Stimulated activated CD4-positive, alpha-beta T cell treated with anti-CD3 and anti-CD28 coated beads, Interleukin-4, amount 100 ng/mL, for 48 hours (primary cell): ENCODE data around the gene TMEM185B.
A peak's percentile ranks its signal among the peaks of the same experiment; 100 is the strongest.

Experiments
- DNase-seq, 2 donors: peaks; one replicate each; pipeline ENCODE4 v3.0.0-alpha.2; 2020; ENCODE audit warnings: low read depth in 2 of 2

The TMEM185B gene

DNA sequence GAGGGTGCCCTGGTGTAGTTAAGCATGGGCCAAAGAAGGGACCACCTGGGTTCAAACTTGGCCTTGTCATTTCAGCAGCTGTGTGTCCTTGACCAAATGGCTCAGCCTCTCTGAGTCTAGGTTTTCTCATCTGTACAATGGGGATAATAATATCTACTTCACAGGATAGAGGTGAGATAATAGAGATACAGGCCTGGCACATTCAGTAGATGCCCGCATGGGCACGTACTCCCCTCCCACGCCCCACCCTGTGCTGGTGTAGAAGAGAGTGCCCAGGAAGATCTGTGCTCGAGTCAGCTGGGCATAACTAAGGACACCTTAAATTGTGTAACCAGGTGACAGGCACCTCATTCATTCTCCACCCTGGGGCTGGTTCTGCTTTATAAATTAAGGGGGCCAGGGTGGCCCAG, 8.4 kb upstream of the TMEM185B start:
- DNase-seq: peak; percentile 32 to 42

DNA sequence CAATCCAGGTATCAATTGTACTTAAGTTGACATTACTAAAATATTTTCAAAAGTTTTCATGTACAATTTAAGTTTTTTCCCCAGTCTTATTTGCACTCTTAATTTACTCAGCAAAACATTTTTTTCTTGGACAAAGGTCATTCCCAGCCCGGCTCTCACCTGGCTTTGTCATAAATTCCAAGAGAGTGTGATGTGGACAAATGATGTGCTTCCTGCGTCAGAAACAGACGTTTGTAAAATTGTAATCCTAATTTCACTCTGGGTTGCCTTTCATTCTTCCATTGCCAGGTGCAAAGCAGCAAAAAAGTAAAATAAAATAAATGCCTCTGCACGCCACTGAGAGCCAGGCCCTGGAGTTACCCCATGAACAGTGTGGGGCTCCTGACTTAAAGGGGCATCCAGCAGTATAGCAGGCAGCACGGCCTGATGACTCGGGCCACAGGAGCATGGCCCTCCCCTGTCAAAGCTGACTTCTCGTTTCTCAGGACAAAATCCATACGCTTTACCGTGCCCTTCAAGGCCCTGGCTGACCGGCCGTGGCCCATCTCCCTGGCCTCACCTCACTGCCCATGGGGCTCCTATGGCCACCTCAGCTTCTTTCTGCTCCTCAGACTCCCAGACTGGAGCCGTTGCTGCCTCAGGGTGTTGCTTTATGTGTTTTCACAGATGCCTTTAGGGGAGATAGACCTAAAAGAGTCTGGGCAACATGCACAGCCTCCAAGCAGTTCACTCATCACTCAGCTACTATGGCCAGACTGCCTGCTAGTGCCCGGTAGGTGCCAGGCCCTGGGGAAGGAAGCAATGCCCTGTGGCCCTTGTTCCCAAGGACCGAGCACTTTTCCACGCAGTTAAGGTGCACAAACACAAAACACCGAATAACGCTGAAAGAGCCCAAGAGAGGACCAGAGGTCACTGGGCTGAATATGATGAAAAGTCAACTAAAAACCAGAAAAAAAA, 7.6 kb upstream of the TMEM185B start:
- no peak for DNase-seq

DNA sequence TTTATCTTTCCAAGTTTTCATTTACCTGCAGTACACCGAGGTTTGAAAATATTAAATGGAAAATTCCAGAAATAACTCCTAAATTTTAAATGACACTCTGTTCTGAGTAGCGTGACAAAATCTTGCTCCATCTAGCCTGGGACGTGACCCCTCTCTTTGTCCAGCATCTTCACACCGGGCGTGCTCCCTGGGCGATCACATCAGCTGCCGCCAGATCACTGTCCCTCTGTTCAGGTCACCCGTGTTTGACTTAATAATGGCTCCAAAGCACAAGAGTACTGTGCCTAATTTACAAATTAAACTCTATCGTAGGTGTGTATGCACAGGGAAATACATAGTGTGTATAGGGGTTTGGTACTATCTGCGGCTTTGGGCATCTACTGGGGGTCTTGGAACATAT, 6.1 kb upstream of the TMEM185B start:
- no peak for DNase-seq

DNA sequence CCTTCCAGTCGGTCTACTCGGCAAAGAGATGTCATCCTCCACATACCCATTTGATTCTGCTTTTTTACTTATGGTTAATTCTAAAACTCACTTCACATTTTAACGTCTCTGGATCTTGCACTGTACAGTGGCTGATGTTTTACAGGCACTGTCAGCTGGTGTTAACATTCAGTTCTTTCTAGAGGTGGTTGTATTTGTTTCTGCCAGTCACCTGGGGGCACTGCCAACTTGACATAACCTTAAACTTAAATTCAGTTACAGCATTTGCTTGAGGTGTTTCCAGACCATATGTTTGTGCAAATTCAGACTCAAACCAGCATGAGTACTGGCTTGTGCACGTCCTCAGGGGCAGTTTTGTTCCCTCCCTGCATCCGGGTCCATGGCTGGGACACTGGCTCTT, 5.3 kb upstream of the TMEM185B start:
- DNase-seq: no peak

DNA sequence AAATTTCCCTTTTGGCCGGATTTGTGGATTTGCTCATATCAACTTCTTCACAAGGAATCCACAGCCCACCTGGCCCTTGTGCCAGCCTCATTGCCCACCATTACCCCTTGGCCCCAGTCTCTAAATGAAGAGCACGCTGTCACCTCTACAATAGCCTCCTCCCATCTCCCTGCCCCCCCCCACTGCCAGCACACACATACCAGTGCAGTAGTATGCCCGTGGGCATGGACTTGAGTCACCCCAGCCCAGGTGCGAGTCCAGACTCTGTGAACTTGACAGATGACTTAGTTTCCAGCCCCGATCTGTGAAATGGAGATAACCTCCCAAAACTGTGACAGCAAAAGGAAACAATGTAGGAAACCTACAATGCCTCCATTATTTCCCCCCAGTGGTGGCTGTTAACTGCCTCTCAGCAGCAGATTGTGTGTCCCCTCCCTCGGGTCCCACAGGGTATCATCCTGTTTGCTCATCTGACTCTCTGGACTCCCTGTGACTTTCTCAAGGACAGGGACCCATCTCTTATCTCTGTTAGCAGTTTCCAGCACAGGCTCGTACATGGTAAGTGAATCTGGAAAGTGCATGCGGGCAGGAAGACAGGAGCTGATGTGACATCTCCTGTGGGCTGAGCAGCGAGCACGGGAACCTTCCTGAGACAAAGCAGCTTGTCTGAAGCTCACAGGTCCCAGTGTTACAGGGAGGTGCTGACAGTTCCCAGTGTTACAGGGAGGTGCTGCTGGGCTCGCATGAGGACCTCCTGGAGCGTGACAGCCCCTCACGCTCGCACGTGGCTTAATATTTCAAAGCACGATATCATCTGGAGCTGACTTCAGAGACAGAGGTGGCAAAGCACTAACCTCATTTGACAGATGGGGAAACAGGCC, 4.2 kb upstream of the TMEM185B start:
- no peak for DNase-seq

DNA sequence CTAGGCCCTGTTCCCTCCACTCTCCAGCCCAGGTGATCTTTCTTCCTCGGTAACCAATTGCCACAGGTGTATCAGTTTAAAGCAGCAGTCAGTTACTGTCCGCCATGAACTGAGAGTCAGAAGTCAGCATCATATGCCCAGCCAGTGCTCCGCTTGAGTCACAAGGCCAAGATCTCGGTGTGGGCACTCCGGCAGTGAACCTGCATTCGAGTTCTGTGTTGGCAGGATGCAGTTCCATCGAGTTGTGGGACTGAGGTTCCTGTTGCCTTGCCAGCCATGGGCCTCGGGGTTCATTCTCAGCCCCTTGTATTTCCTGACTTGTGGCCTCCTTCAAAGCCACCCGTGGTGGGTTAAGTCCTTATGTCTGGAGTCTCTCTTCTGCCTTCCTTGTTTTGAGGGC, 3.1 kb upstream of the TMEM185B start:
- DNase-seq: no peak

DNA sequence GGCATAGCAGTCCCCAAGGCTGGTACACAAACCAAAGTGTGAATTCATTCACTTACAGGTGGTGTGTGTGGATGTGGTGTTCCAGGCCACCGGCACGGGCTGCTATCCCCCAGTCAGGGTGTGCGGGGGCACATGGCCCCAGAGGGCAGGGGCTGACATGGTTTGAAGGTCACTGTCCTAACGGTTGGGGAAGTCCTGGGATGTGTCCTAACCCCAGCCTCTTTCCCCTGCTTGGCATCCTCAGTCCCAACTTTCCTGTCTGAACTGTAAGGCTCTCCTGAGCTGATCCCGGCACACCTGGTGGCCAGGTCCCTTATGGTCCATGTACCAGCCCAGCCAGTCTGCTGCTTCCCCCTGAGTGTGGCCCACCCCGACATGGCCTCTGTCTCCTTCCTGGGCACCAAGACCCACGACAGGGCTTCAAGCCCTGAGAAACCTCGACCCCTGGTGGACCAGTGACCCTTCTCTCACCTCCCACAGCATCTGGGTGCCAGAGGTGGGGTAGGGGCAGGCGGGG, 2.4 kb upstream of the TMEM185B start:
- DNase-seq: no peak

DNA sequence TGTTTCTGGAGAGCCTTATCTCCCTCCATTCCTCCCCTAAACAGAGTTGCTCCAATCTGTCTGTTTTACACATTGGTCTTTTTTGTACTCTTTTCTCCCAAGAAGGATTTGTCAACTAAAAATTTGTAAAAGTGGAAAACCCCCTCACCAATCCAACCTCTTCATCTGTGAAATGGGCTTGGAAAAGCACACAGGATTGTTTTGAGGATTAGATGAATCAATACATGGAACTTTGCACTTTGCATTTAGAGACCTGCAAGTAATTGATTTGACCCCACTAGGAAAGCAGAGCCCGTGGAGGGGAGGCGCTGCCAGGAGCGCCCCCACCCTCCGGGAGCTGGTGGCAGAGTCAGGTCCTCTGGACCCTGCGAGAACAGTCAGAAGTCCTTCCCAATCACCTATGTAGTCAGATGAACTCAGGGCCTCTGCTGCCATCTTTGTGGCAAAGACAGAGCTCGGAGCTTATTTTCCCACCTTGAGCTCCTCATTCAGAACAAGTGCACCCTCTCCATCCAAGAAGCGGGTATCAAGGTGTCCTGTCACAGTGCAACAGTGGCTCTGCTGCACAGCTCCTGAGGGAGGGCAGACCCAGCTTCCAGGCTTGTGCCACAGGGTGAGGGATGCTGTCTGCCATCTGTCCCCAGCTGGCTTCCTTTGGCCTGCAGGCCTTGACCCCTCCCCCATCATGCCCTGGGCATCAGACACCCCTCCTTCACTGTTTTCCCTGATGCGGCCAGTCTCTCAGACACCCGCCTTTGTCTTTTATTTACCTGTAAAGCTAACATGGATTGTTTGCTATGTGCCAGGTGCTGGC, 1.7 kb upstream of the TMEM185B start:
- DNase-seq: no peak

DNA sequence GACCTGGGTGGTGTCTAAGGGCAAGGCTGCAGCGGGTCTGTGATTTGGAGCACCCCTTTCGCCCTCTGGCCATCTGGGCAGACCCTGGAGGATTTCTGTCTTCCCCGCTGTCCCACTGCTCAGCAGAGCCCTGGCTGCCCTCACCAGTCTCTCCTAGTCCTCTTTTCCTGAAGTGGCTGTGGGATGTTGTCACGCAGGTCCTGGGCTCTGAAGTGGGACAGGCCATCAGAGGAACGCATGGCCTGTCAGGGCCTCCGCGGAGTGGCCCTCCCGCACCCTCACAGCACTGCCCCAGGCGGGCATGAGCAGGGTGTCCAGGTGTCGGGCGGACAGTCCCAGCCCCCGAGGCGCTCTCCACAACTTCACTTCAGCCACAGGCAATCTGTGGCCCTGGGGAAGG, 1.1 kb upstream of the TMEM185B start:
- DNase-seq: no peak

DNA sequence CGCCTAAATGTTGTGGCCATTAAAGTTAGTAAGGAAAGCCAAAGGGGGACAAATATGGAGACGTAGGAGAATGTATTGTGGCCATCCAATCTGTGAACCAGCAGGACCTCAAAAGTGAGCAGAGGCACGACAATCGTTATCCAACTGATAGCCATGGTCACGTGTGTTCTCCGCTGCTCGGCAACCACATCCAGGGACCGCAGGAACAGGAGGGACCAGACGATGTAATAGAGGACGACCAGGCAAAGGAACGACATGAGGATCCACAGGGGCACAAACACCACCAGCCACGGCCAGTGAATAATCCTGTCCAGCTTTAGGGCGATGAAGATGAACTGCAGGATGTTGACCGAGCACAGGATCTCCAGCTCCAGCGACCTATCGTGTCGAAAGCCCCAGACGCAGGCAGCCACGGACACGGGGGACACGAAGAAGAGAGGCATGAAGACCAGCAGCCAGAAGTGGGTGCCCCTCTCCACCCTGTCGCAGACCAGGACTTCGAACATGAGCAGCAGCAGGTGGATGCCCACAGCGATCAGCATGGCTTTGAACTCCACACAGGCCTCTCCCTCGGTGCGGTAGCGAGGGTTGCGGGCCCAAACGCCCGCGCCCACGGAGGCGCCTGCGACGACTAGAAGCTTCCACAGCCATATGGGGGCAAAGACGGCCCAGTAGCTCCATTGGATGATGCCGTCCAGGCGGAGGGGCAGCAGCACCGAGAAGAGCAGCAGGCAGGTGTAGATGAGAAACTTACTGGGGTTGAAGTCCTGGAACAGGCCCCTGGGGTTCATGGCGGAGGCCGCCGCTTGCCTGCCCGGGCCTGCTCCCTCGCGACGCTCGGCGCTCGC, 790 bp downstream of the TMEM185B start:
- DNase-seq: no peak

DNA sequence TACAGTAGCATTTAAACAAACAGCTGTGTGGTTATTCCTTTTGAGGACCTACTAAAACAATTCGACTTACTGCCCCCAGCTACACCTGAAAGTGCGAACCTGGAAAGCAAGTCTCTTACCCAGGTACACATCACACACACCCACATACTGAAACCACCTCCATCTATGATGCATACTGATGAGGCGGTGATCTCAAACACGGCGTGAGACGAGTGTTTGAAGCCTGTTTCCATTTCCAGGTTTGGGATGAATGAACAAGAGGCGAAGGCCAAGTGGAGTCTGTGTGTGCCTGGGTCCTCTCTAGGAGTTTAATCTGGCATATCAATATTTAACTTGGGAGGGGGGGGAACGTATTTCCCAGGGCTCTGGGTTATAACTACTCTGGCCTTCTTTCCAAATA, 1.6 kb downstream of the TMEM185B start:
- no peak for DNase-seq

DNA sequence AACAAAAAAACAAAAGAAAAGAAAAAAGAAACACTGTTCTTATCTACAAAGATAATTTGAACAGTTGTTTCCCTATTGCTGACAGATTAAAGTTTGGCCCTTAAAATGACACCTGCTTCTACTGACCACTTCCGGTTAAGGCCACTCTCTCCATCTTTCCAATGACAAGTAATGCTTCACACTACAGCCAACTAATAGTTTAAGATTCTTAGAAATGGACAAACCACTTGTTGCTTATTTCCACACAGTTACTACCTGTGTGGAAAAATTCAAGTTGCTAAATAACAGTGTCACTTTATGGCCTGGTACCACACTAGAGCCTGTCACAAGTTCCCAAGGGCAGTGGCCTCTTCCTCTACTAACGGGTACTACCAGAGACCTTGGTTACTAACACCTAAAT, 2.4 kb downstream of the TMEM185B start:
- DNase-seq: no peak

DNA sequence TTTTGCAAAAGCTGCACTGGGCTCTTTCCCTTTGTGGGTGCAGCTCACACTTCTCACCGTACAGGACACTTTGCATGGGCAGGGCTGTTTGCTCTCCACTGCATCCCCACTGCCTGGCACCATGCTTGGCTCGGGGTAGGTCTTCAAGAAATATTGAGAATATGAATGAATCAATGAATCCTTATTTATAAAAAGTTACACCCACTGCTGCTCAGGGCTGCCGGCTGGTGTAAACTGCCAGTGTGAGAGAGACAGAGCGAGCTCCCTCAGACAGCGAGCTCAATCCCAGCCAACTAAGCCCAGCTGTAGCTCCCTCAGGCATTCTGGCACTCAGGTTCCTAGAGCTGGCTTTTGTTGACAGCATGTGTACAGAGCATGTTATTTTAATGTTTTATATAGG, 3.4 kb downstream of the TMEM185B start:
- no peak for DNase-seq

DNA sequence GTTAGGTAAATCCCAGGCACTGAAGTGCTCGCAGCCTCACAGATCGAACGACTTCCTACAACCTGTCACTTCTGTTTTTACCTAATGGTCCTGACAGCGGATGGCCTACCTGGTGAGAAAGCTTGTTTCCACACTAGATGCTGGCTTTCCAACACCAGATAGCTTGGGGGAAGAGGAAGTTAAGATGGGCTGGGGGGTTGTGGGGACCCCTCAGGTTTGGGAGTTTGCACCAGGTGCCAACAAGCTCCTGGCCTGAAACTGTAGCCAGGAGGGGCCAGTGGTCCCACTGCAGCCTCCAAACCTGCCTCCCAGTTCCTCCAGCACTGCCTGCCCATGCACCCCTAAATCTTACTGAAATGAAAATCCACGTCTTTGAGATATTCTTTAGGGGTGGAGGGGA, 3.9 kb downstream of the TMEM185B start:
- DNase-seq: no peak

DNA sequence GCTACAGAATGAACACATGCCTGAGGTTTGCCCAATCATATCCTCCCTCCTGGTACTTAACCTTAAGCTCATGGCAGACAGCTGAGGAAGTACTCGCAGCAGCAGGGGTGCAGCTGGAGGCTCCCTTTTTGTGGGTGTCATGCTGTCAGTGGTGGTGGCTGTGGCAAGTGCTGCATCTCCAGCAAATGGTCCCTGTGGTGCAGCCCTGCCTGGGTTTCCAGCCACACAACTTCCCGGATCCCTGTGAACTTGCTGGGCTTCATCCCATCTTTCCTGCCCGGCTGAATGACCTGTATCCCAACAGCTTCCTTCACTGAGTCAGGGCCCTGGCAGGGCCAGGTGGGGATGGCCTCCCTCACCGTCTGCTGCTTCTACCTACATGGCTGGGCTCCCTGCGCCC, 5.0 kb downstream of the TMEM185B start:
- no peak for DNase-seq

DNA sequence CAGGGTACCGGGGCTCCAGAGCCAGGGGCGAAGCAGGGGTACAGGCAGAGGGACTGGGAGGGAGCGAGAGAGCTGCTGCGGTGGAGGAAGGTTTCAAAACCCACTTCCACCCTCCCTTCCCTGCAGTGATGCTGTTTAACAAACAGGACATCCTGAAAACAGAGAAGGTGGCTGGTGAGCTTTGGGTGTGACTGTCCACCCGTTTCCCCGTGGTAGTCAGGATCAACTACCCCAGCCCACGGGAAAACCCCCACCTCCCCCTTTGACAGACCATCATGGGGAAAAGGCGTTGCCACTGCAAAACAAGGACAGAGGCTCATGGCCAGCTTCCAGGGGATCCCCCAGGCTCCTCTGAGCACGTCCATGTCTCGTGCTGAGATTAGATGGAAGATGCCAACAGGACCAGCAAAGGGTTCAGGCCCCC, 12.9 kb downstream of the TMEM185B start:
- no peak for DNase-seq

DNA sequence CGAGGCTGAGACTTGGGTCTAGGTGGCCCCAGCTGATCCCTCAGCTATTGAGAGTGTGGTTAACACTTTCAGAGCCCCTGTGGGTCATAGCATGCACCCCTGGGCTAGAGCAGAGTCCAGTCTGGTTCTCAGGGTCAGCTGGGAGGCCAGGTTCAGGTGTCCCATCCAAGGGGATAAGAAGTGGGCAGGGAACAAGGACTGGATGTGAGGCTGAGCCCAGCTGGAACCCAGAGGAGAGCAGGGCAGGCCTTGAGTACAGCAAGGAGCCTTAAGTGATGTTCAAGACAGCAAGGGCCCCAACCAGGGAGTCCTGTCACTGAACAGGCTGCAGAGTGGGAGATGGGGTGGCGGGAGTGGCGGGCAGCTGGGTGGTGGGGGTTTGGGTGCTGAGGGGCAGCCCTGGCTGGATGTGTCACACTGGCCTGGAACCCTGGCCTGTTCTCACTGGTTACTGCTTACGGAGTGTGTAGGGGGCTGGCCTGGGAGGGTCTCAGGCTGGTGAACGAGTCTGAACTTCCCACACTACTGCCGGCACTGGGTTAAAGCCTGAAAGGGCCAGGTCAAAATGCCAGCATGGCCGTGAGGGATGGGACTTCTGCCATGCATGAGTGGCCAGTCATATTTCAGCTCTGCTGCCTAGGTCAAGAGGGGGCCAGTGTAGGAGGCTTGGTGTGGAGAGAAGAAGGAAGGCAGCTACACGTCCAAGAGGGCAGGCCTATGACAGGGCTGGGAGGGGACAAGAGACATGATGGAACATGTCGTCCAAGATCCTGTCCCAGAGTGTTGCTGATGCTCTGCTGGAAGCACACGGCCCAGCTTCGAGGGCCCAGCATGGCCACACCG, 13.6 kb downstream of the TMEM185B start:
- no peak for DNase-seq

DNA sequence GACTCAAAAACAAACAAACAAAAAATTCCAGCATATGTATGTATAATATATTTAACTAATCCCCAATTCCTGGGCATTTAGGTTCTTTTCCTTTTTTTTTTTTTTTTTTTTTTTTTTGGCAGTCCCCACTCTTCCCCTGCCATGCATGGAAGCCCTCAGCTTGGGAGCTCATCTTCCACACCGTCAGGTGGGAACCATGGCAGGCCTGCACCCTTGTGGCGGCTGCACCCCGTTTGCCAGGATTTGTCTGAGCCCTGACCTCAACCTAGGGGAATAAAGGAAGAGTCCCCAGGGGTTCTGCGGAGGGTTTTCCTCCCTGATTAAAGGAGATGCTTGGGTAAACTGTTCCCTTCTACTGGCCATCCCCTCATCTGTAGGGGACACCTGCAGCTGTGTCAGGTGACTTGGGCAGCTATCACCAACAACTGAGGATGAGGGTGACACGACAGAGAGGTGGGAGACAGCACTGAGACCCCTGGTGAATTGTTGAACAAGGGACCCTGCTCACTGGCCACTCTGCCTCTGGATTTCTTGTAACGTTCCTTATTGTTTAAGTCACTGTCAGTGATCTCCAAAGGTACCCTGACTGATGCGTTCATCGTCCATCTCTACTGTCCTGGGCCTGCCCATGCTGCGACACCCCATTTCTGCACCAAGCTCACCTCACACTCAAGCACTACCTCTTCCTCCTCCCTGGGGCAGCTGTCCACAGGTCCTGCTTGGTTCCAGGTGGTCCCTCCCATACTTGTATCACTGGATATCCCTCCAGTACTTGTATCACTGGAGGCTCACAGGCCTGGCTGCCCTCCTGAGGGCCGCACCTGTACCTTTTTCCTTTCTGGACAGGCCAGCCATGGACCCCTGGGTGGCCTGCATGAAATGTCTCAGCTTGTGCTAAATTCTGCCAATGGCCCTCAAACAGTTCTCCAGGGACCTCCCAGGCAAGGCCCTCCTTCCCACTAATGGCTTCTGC, 14.5 kb downstream of the TMEM185B start:
- DNase-seq: no peak
